ENCODE results near the gene EXOC7. TPM values are rescaled to one million over a fixed set of nuclear protein-coding genes. Genes with fewer than 3 reads are reported as not detected.

EXOC7 gene
- polyA plus RNA-seq, 3 donors = 30.7 to 86.5 (median 42.4) TPM

DNA sequence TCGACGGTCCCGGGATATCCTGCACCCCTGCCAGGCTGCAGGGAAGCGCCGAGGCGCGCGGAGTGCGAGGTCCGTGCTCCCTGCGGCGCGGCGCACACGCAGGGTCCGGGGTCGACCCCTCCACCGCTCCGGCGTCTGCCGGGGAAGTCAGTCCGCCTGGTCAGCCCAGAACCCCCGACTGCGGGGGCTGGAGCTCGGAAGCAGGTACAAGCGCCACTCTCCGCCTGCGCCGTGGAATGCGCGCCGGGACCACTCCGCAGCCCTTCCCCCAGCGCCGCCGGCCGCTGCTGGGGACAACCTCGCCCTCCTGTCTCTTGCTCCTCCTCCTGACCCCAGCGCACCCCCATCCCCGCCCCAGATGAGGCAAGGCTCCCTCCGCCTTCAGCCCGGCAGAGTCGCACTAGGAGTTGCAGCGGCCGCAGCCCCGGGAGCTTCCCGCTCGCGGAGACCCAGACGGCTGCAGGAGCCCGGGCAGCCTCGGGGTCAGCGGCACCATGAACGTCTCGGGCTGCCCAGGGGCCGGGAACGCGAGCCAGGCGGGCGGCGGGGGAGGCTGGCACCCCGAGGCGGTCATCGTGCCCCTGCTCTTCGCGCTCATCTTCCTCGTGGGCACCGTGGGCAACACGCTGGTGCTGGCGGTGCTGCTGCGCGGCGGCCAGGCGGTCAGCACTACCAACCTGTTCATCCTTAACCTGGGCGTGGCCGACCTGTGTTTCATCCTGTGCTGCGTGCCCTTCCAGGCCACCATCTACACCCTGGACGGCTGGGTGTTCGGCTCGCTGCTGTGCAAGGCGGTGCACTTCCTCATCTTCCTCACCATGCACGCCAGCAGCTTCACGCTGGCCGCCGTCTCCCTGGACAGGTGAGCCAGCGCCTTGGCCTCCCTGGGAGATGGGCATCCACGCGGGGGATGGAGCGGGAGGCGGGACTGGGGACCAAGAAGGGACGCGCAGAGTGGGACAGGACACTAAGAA, 28.9 kb downstream of the EXOC7 start, which contains the start of gene GALR2:
Gene GALR2, plus strand, starts transcription at position 392 of the 974 bp plus-strand sequence. Its CDS starts 103 bp downstream, at position 495.
- TF ChIP-seq CTCF (IDR thresholded peaks at IDR 0.05) = no peak
- peaks cover 33% of the 10 kb centered on the region for H3K79me2 ChIP-seq (ENCODE audit: insufficient read depth, low read length)
- intact Hi-C loops (cut with micrococcal nuclease) = no loop called here
- peak within 1 kb of the TSS; percentile 76 for H3K4me2 ChIP-seq (replicated peaks; ENCODE audit: extremely low read depth, low read length, poor library complexity, severe bottlenecking)
- 5% methylated on average over 74 of the region's 92 CpGs for WGBS (ENCODE audit: insufficient coverage)
- peak within 1 kb of the TSS in 2 of 3 experiments; percentile 16 to 71 for H3K4me3 ChIP-seq (replicated peaks in 1 of 3; ENCODE audit: low read depth in 2 of 3, low read length in 3 of 3)
- H3K27ac Mint-ChIP-seq = peak within 1 kb of the TSS in 2 of 7 donors; percentile 51 to 71
- peaks cover 58 to 76% of the 10 kb centered on the region in 2 donors for H3K4me1 ChIP-seq (ENCODE audit: control insufficient read depth in 1 of 2, insufficient read depth in 2 of 2, low read length in 2 of 2)
- peaks cover 0 to 25% of the 10 kb centered on the region in 2 donors for H3K9me3 ChIP-seq (replicated peaks in 1 of 2; ENCODE audit: control insufficient read depth in 1 of 2, insufficient read depth in 1 of 2, low read length in 2 of 2)
- no peak within 1 kb of the TSS for H3K9ac ChIP-seq (ENCODE audit: insufficient read depth, low read length, poor library complexity, severe bottlenecking)
- peaks cover 37 to 64% of the 10 kb centered on the region in 2 donors for H3K27me3 ChIP-seq (ENCODE audit: control insufficient read depth in 2 of 2, insufficient read depth in 2 of 2, low read length in 2 of 2)
- H2AFZ ChIP-seq (ENCODE audit: insufficient read depth, low read depth, low read length, poor library complexity, severe bottlenecking) = peak within 1 kb of the TSS; percentile 78
- H3K27ac ChIP-seq (ENCODE audit: low read depth in 1 of 2, low read length in 2 of 2) = no peak within 1 kb of the TSS
- peaks cover 16 to 22% of the 10 kb centered on the region in 2 donors for H3K36me3 Mint-ChIP-seq
- peaks cover 3 to 33% (median 19%) of the 10 kb centered on the region in 7 donors for H3K9me3 Mint-ChIP-seq
- peaks cover 60% of the 10 kb centered on the region for H3K4me1 Mint-ChIP-seq
- DNase-seq = peak in 1 of 3 donors; percentile 28
- H3K27me3 Mint-ChIP-seq (ENCODE audit: low read depth in 3 of 3) = peaks cover 62 to 64% (median 63%) of the 10 kb centered on the region in 3 donors
- no peaks in the 10 kb centered on the region for H3K36me3 ChIP-seq (replicated peaks in 1 of 2; ENCODE audit: control insufficient read depth in 1 of 2, insufficient read depth in 2 of 2, low read length in 2 of 2)
- peaks cover 9% of the 10 kb centered on the region for H4K20me1 ChIP-seq (ENCODE audit: insufficient read depth, low read length)
- H3K4me3 Mint-ChIP-seq = peak within 1 kb of the TSS; percentile 79 to 96

DNA sequence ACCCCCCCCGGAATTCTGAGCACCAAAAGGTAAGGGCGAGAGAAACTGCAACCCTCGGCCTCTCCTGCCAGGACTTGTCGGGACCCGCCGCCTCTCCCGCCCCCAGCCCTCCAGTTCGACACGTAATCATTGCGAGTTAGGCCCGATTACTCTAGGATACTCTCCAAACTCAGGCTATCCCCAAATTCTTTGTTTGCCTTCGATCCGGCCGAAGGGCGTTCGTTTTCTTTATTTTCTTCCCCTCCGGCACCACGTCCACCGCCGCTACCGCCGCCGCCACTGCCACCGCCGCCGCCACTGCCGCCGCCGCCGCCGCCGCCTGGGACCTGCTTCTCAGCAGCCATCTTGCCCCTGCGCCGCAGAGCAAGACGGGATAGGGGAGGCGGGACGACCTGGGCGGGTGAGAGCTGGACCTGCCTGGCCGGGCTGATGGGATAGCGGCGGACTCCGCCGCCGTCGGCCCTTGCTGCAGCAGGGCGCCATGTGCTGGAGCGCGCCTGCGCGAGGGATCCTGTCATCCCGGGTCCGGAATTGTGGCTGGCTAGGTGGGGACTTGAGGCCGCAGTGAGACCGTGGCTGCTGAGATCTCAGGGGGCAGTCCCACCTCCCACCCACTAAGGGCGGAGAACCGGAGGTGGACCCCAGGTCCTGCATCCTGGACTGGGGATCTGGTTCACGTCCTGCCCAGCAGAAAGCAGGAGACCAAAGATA, 31.3 kb downstream of the EXOC7 start, which contains the start of gene SRP68:
Gene SRP68, minus strand, starts transcription at position 370 of the 711 bp plus-strand sequence. Its CDS starts 26 bp downstream, at position 344.
- H3K27me3 Mint-ChIP-seq (ENCODE audit: low read depth in 3 of 3) = peaks cover 39 to 40% (median 39%) of the 10 kb centered on the region in 3 donors
- peaks cover 16% of the 10 kb centered on the region for H4K20me1 ChIP-seq (ENCODE audit: insufficient read depth, low read length)
- peaks cover 5 to 15% of the 10 kb centered on the region in 2 donors for H3K36me3 ChIP-seq (replicated peaks in 1 of 2; ENCODE audit: control insufficient read depth in 1 of 2, insufficient read depth in 2 of 2, low read length in 2 of 2)
- WGBS (ENCODE audit: insufficient coverage) = 0% methylated on average over 47 of the region's 57 CpGs
- peaks cover 46% of the 10 kb centered on the region for H3K4me1 Mint-ChIP-seq
- H3K9ac ChIP-seq (ENCODE audit: insufficient read depth, low read length, poor library complexity, severe bottlenecking) = peak within 1 kb of the TSS; percentile 84
- peaks cover 32 to 40% of the 10 kb centered on the region in 2 donors for H3K27me3 ChIP-seq (ENCODE audit: control insufficient read depth in 2 of 2, insufficient read depth in 2 of 2, low read length in 2 of 2)
- peaks cover 53% of the 10 kb centered on the region for H3K79me2 ChIP-seq (ENCODE audit: insufficient read depth, low read length)
- peaks cover 3 to 27% (median 18%) of the 10 kb centered on the region in 7 donors for H3K9me3 Mint-ChIP-seq
- H3K4me3 Mint-ChIP-seq = peak within 1 kb of the TSS; percentile 93 to 96
- H3K36me3 Mint-ChIP-seq = peaks cover 26 to 39% of the 10 kb centered on the region in 2 donors
- peak; percentile 82 to 87 (median 85) for DNase-seq
- intact Hi-C loops (cut with micrococcal nuclease) = no loop called here
- H3K4me2 ChIP-seq (replicated peaks; ENCODE audit: extremely low read depth, low read length, poor library complexity, severe bottlenecking) = peak within 1 kb of the TSS; percentile 98
- H2AFZ ChIP-seq (ENCODE audit: insufficient read depth, low read depth, low read length, poor library complexity, severe bottlenecking) = peak within 1 kb of the TSS; percentile 99
- H3K27ac ChIP-seq (ENCODE audit: low read depth in 1 of 2, low read length in 2 of 2) = peak within 1 kb of the TSS; percentile 41 to 87
- TF ChIP-seq CTCF (IDR thresholded peaks at IDR 0.05) = no peak
- peak within 1 kb of the TSS; percentile 79 to 92 (median 87) for H3K27ac Mint-ChIP-seq
- peaks cover 0 to 19% of the 10 kb centered on the region in 2 donors for H3K9me3 ChIP-seq (replicated peaks in 1 of 2; ENCODE audit: control insufficient read depth in 1 of 2, insufficient read depth in 1 of 2, low read length in 2 of 2)
- H3K4me1 ChIP-seq (ENCODE audit: control insufficient read depth in 1 of 2, insufficient read depth in 2 of 2, low read length in 2 of 2) = peaks cover 48 to 58% of the 10 kb centered on the region in 2 donors
- peak within 1 kb of the TSS; percentile 82 to 94 (median 89) for H3K4me3 ChIP-seq (replicated peaks in 1 of 3; ENCODE audit: low read depth in 2 of 3, low read length in 3 of 3)
